NCI-H446 treated with DMSO at 0.1 percent for 48 hours (cell line): ENCODE measurements around the gene PPFIA4.
"Not testable (repeated sequence)": the region's sequence is repeated elsewhere in the genome, so short reads cannot be mapped to it uniquely, and the experiment has no call there.

Experiments used
- DNase-seq: peaks from one replicate; lab custom pipeline; 2025; lab: John Stamatoyannopoulos, UW

Gene PPFIA4

DNA sequence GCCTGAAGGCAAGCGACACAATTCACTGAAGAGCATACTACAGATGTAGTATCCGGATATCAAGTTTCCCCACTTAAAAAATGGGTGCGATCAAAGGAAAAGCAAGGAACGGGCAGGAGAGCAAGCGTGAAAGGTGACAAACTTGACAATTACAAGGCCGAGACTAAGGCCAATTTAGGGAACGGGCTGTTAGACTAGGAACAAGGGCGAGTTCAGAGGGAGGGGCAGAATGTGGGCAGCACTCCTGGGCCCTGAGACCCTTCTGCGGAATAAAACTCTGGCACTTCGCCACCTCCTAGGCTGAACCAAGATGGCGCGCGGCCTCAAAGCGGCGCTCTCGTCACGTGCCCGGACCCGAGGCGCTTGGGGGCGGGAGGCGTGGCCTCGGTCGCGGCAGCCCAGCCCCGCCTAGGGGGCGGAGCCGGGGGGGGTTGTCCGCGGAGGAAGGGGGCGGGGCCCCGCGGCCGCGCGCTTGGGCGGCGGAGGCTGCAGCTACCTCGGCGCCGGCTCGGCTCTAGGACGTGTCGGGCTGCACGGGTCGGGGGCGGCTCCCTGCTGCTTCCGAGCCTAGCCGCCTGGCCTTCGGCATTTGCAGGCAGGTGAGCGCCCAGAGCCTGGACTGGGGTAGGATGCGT is at the start of gene PPFIA4:
Gene PPFIA4, plus strand, starts transcription at position 461 of the 635 bp plus-strand sequence. CDS start 12,518 bp downstream, outside the sequence.
- peak; percentile 74 for DNase-seq

DNA sequence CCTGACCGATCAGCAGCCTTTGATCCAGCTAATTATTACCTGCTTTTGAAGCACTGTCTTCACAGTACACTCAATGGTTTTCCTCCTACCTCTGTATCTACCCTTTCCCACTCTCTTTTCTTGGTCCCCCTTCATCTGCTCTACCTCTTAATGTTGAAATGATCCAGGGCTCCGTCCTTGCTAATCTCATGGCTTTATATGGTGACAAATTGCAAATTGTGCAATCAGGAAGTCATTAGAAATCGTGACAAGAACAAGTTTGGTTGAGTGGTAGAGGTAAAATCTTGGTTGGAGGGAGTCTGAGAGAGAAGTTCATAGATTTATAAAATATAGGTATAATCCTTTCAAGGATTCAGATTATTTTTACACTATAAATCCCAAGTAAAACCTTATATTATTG is 49.7 kb upstream of the PPFIA4 start:
- DNase-seq: no peak

DNA sequence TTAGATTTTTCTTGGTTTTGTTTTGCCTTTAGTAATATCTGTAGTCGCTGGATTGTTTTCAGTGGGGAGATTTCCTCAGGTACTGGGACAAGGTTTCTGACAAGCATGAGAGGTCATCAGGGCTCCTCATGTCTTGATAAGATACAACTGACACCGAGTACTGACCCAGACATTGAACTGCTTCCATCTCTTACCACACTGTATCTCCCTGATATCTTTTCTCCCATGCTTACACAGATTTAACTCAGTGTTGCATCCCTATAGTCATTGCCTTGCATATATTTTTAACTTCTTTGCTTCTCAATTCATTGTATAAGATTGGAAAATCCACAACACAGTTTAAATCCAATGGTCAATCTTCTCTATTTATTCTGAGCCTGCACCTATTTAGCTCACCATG is 46.8 kb upstream of the PPFIA4 start:
- no peak for DNase-seq

DNA sequence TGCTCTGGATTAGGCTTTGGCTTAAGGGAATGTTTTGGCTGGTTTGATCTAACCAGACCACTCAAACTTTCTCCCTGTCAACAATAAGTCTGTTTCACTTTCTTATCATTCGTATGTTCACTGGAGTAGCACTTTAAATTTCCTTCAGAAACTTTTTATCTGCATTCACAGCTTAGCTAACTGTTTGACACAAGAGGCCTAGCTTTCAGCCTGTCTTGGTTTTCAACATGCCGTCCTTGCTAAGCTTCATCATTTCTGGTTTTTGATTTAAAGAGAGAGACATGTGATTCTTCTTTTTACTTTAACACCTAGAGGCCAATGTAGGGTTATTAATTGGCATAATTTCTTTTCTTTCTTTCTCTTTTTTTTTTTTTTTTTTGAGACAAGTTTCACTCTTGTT is 44.4 kb upstream of the PPFIA4 start:
- no peak for DNase-seq

DNA sequence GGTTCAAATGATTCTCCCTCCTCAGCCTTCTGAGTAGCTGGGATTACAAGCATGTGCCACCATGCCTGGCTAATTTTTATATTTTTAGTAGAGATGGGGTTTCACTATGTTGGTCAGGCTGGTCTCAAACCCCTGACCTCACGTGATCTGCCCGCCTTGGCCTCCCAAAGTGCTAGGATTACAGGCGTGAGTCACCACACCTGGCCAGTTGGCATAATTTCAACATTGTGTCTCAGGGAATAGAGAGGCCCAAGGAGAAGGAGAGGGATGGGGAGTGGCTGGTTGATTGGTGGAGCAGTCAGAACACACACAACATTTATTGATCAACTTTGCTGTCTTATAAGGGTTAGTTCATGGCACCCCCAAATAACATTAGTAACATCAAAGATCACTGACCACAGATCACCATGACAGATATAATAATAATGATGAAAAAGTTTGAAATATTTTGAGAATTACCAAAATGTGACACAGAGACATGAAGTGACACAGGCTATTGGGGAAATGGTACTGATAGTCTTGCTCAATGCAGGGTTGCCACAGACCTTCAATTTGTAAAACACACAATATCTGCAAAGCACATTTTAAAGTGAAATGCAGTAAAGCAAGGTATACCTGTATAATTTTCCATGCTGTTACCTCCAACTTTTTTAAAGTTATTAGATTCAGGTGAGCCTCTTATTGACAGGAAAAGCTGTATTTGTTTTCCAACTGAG is 43.4 kb upstream of the PPFIA4 start:
- DNase-seq: no peak

DNA sequence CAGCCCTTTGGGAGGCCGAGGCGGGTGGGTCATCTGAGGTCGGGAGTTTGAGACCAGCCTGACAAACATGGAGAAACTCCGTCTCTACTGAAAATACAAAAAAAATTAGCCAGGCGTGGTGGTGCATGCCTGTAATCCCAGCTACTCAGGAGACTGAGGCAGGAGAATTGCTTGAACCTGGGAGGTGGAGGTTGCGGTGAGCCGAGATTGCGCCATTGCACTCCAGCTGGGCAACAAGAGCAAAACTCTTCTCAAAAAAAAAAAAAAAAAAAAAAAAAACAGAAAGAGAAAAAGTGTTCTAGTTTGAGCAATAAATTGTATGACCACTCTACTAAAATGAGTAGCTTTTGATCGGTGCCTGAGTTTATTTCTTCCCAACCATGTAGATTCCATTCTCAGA is 40.2 kb upstream of the PPFIA4 start:
- not testable (repeated sequence) for DNase-seq

DNA sequence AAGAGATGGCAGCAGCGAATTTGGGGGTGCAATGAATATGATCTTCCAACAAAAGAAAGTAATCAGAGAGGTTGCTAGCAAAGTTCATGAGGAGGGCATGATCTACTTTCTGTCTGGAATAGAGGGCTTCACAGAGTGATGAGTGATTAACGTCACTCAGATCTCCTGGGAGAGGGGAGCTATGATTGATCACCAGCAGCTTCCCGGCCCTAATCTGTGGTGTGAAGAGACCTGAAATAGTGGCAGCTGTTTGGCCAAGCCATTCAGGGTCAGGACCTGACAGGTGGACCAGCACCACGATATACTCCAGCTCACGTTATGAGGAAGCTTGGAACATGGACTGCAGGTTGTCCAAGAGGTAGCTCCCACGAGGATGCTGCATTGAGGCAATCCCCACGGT is 39.0 kb upstream of the PPFIA4 start:
- DNase-seq: no peak

DNA sequence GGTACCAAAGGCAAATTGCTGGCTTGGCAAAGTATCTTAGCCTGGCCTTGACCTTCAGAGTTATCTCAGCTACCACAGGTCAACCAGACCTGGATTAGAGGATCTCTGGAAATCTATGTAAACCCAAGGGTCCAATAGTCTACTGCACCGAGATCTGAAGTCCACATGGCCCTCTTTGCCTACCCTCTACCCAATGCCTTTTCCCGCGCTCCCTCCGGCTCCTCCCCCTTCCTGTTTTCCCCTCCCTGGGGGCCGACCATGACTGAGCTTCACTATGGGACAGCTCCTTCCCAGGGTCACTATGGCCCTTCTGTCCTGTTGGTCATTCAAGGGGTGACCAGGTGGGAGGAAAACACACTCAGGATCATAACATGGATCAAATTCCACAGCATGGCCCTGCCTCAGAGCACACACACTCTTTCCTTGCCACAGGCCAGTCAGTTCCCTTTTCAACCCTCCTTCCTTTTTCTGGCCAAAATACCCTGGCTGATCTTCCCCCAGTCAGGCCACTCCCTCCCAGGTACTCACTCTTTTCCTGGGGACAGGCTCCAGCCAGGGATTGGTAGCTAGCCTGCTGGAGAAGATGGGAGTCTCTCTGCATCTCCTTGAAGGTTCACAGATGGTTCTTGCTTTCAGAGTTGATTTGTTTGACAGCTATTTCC is 38.2 kb upstream of the PPFIA4 start:
- DNase-seq: no peak

DNA sequence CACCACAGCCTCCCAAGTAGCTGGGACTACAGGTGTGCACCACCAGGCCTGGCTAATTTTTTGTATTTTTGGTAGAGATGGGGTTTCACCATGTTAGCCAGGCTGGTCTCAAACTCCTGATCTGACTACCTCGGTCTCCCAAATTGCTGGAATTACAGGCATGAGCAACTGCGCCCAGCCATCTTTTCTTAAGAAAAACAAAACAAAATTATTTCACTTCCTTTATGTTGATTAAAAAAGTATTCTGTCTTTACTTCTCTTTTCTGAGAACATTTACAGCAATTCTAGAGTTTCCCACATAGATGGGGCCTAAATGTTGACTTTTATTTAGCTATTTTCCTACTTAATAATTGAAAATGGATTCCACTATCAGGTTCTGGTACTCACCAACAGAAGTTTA is 36.4 kb upstream of the PPFIA4 start:
- DNase-seq: no peak

DNA sequence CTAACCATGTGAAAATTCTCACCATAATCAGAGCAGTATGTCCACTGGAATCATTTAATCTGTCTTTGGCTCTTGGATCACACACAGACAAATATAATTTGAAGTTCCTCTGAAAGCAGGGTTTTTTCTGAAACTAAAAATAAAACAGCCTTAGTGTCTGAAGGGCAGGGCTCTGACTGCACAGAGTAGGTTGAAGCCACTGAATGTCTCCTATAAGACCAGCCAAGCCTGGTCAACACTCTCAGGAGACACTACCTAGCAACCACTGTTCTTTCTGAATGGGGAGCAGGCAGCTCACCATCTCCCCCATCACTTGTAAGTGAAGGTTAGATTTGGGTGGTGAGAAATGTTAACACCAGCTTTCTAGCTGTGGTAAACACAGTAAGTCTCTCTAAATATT is 35.2 kb upstream of the PPFIA4 start:
- no peak for DNase-seq

DNA sequence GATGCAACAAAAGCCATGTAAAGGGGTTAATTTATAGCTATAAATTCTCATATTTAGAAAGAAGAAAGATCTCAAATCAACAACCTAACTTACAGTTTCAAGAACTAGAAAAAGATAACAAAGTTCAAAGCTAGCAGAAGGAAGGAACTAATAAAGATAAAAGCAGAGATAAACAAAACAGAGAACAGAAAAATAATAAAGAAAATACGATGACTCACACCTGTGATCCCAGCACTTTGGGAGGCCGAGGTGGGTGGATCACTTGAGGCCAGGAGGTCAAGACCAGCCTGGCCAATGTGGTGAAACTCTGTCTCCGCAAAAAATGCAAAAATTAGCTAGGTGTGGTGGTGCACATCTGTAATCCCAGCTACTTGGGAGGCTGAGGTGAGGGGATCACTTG is 31.5 kb upstream of the PPFIA4 start:
- DNase-seq: no peak

DNA sequence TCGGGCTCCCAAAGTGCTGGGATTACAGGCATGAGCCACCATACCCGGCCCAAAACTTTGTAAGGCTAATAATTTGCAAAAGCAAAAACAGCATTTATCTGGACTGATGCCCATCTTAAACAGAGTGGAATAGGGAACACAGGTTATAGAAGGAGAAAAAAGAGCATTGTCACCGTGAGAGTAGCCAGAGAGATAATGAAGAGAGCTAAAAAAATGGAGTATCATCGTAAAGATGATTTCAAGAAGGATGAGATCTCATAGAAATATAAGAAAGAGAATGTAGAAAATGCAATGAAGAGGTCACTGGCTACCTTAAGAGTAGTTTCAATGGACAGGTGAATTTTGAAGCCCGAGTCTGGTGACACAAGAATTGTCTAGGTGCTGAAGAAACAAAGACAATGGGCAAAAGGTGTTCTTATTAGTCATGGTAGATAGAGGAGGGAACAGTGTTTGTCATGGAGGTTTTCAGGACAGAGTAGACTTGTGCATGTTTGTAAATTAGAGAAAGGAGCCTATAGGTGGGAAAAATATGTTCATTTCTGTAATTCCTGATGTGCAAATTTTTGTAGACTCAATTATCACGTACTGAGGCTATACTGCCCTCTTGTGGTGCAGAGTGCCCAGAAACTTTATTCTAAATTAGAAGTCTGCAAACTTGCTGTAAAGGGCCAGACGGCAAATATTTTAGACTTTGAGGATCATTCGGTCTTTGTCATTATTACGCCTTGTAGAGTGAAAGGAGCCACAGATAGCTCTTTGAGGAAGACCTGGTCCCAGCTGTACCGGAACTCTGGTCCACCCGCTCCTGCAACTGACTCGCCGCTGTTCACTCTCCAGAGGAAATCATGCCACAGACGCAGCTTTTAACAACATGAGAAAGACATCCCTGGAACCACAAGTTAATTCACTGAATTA is 27.2 kb upstream of the PPFIA4 start:
- no peak for DNase-seq

DNA sequence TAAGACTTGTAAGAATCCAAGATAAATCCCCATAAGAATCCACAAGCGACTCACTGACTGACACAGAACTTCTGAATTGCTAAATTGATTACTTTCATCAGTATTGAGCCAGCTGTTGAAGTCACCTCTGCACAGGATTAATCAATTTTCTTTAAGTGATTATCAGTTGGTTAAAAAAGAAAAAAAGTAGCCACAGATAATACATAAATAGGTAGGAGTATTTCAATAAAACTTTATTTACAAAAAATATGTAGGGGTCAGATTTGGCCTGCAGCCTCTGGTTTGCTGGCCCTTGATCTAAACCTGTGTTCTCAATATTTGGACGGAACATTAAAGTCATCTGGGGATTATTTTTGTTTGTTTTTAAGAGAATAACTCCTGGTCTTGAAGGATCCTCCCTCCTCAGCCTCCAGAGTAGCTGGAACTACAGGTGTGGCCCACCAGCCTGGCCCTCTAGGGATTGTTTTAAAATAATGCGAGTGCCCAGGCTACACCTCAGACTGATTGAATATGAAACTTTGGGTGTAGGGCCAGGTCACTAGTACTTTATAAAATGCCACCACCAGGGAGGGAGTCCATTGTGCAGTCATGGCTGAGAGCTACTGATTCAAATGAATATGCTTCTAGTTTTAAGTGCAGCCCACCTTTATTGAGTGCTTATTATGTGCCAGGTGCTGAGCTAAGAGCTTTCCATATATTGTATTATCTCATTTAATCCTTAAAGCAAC is 25.9 kb upstream of the PPFIA4 start:
- no peak for DNase-seq

DNA sequence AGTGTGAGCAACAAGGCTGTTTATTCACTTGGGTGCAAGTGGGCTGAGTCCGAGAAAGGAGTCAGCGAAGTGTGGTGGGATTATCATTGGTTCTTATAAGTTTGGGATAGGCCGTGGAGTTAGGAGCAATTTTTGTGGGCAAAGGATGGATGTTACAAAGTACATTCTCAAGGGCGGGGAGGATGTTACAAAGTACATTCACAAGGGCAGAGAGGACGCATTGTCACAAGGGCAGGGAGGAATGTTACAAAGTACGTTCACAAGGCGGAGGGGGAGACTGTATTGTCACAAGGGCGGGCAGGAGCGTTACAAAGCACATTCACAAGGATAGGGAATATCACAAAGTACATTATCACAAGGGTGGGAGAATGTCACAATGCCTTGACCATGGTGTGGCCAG is 24.3 kb upstream of the PPFIA4 start:
- DNase-seq: no peak

DNA sequence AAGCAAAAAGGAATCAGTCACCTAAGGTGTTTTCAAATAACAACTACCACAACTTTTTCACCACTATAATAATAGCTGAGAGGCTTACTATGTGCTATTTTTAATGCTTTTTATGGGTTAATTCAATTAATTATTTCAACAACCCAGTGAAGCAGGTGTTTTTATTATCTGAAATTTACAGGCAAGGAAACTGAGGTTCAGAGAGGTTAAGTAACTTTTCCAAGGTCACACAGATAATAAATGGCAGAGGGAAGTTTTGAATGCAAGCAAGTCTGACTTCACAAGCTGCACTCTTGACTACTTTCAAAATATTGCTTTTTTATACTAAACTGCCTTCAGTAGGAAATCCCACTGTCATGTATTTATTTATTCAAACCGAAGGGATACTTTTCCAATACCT is 23.3 kb upstream of the PPFIA4 start:
- no peak for DNase-seq

DNA sequence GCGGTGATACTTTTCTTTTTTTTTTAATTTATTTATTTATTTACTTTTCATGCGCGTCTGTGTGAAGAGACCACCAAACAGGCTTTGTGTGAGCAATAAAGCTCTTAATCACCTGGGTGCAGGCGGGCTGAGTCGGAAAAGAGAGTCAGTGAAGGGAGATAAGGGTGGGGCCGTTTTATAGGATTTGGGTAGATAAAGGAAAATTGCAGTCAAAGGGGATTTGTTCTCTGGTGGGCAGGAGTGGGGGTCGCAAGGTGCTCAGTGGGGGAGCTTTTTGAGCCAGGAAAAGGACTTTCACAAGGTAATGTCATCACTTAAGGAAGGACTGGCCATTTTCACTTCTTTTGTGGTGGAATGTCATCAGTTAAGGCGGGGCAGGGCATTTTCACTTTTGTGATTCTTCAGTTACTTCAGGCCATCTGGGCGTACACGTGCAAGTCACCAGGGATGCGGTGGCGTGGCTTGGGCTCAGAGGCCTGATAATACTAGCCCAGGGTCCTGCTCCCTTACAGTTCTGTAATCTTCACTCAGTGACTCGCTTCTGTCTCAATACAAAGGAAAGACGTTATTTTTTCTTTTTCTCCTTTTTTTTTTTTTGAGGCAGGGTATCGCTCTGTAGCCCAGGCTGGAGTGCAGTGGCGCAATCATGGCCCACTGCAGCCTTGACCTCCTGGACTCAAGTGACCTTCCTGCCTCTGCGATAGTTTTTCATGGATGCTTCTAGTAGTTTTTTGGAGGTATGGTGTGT is 20.7 kb upstream of the PPFIA4 start:
- not testable (repeated sequence) for DNase-seq

DNA sequence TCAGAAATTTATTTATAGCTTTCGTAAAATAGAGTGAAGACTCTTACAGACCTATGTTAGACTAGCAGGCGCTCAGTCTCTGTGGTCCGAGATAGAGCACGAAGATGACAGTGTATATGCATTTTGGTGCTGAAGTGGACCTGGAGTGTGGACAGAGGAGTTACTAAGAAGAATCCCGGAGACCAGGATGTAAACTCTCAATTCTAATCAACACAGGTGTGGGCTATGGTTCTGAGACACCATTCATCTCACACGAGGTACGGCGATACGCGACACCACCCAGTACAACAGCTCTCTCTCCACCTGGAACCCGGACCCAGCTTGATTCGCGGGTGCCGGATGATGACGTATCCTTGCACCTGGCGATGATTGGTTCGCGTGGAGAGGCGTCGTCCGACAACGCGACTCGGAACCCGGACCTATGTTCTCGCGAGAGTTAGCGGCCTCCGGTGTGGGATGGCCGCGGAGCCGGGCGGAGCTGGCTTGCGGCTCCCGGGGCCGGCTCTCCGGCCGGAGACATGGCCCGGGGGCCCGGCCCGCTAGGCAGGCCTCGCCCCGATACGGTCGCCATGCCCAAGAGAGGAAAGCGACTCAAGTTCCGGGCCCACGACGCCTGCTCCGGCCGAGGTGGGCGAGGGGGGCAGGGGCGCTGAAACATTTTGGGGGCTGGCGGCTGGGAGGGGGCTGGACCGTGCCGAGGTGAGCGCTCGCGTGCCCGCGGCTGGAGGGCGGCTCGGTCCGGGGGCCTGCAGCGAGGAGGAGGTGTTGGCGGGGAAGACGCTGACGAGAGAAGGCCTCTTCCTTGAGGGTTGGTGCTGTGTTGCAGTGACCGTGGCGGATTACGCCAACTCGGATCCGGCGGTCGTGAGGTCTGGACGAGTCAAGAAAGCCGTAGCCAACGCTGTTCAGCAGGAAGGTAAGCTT is 19.1 kb upstream of the PPFIA4 start, which contains the start of gene TMEM183A:
Gene TMEM183A, plus strand, starts transcription at position 427 of the 924 bp plus-strand sequence. Its CDS starts 92 bp downstream, at position 519.
- DNase-seq: peak; percentile 93

DNA sequence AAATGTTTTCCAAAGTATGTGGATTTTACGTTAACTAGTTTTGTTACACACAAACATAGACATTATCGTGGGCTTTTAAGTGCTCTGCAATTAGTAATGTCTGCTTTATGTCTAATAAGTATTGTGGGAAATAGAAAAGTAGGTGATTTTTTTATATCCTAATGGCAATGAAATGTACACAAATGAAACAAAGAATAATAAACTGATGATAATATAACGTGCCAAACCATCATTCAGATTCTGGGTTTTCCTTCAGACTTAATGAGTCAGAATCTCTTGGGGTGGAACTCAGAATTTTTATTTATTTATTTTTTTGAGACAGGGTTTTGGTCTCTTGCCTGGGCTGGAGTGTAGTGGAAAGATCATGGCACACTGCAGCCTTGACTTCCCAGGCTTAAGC is 17.1 kb upstream of the PPFIA4 start:
- no peak for DNase-seq

DNA sequence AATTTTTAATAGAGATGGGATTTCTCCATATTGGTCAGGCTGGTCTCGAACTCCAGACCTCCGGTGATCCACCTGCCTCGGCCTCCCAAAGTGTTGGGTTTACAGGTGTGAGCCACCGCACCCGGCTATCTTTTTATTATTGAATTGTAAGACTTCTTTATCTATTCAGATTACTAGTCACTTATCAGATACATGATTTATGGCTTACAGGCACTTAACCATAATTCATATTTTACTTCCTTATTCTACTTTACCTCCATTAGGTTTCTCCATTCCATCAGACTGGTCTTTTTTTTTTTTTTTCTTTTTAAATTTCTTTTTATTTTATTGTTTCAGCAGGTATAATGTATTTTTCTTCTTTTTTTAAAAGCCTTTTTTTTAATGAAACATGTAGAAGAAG is 14.7 kb upstream of the PPFIA4 start:
- DNase-seq: no peak

DNA sequence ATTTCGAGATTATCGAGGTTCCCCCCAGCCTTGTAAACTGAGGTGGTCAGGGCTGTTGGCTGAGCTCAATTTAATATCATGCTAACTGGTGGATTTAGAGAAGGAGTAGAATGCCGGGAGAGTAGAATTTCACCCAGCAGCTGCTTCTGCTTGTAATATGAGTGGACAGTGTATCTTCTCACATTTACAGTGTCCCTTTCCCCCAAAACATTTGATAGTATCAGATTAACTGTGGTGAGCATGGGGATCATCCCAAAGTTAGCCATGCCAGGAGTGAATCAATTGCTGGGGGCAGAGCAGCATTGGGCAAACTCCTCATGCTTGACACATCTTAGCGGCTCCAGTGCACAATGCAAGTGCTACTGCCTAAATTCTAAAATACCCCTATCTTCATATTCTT is 9.2 kb upstream of the PPFIA4 start:
- DNase-seq: no peak
